Thyroid gland (tissue), 4 donors: ENCODE data around the gene ADGRG7. TPM values are rescaled to one million over a fixed set of nuclear protein-coding genes. Genes with fewer than 3 reads are reported as not detected.

Experiments
- DNase-seq, 2 donors: peaks; one replicate each; pipeline ENCODE4 v3.0.0-alpha.2; 2019
- H3K27ac ChIP-seq, 3 donors: fragments of 200-600 bp; sonication (generic); 1 replicate in 2 of 3; 2 replicates in 1 of 3; pipeline ENCODE4 v1.5.1; 2016 to 2019; ENCODE audit warnings: mild to moderate bottlenecking in 1 of 3, moderate library complexity in 1 of 3
- H3K27me3 ChIP-seq: fragments of 200-600 bp; sonication (generic); one replicate; pipeline ENCODE4 v1.5.1; 2019
- H3K36me3 ChIP-seq, 2 donors: fragments of 200-600 bp; sonication (generic); one replicate each; pipeline ENCODE4 v1.5.1; 2016 to 2019
- H3K4me1 ChIP-seq, 2 donors: fragments of 200-600 bp; sonication (generic); one replicate each; pipeline ENCODE4 v1.5.1; 2017 to 2019
- H3K4me3 ChIP-seq, 3 donors: fragments of 200-600 bp; sonication (generic); replicated peaks in 1 of 3; 1 replicate in 2 of 3; 2 replicates in 1 of 3; pipeline ENCODE4 v1.5.1; 2016; ENCODE audit warnings: mild to moderate bottlenecking in 1 of 3
- H3K9me3 ChIP-seq: fragments of 200-600 bp; sonication (generic); one replicate; pipeline ENCODE4 v1.5.1; 2017
- CTCF ChIP-seq, 6 experiments: fragments of 200-600 bp in 3 of 6; fragments of 450-650 bp in 3 of 6; sonication (generic) in 3 of 6; IDR thresholded peaks; one replicate each; pipeline ENCODE4 v1.5.1; 2016 to 2019; ENCODE audit warnings: antibody characterized with exemption in 6 of 6, mild to moderate bottlenecking in 2 of 6, inconsistent platforms in 1 of 6, moderate library complexity in 1 of 6
- POLR2A ChIP-seq, 2 donors: fragments of 450-650 bp; IDR thresholded peaks; one replicate each; pipeline ENCODE4 v1.6.1; 2017; ENCODE audit warnings: antibody characterized with exemption in 2 of 2, mild to moderate bottlenecking in 2 of 2, moderate library complexity in 1 of 2
- WGBS, 2 donors: methylation state at CpG; one replicate each; pipeline ENCODE4 v1.1.5; 2017; 5-methylcytosine and 5-hydroxymethylcytosine counted together
- intact Hi-C: fragments of 100-400 bp; cut with DNase I; formaldehyde crosslinking; loops from one replicate; pipeline ENCODE4 v1.15.1; 2023
- total RNA-seq, 4 donors: library from RNA; depleted of rRNA; stranded (reverse); fragments of >200 nt; gene quantifications; one replicate each; pipeline ENCODE4 v1.2.3, GENCODE V29; 2016

The ADGRG7 gene
- not detected for total RNA-seq

GRCh38 chr3:100609305-100609704, at the start of gene ADGRG7:
Gene ADGRG7, plus strand, starts transcription at chr3:100609601. Its CDS starts 256 bp downstream, at chr3:100609857.
- no peaks in the 10 kb centered on the region for H3K9me3 ChIP-seq
- no peaks in the 10 kb centered on the region for H3K4me1 ChIP-seq
- no peak within 1 kb of the TSS for H3K4me3 ChIP-seq
- no peak within 1 kb of the TSS for H3K27ac ChIP-seq
- WGBS, 2 donors = 85 to 87% methylated on average over 2 of the region's 2 CpGs
- no peak for DNase-seq
- intact Hi-C loops = no loop called here
- TF ChIP-seq POLR2A (IDR thresholded peaks at IDR 0.05) (no peak), CTCF (IDR thresholded peaks at IDR 0.05) (no peak)
- no peaks in the 10 kb centered on the region for H3K27me3 ChIP-seq
- no peaks in the 10 kb centered on the region for H3K36me3 ChIP-seq

DNA sequence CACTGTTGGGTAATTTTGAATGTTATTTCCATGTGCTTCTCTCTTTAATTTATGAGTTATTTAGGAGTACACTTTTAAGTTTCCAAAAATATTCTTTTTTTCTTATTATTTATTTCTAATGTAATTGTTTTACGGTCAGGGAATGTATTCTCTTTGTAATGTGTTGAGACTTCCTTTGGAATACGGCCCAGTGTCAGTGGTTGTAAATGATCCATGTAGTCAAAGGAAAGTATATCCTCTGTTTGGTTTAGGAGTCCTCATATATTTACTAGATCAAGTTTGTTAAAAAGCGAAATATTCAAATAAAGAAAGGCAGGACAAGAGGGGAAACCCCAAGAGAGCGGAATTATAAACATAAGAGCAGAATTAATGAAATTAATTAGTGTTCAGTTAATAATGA, 49.0 kb upstream of the ADGRG7 start:
- no peak for DNase-seq
- Histone ChIP-seq H3K9me3 (no peaks in the 10 kb centered on the region), H3K36me3 (no peaks in the 10 kb centered on the region), H3K27me3 (no peaks in the 10 kb centered on the region), H3K27ac (no peak overlapping the region), H3K4me1 (no peaks in the 10 kb centered on the region), H3K4me3 (no peak overlapping the region)
- WGBS, 2 donors = 79 to 88% methylated on average over 4 of the region's 4 CpGs
- no peak for TF ChIP-seq CTCF (IDR thresholded peaks at IDR 0.05)
- intact Hi-C loops = no loop called here

DNA sequence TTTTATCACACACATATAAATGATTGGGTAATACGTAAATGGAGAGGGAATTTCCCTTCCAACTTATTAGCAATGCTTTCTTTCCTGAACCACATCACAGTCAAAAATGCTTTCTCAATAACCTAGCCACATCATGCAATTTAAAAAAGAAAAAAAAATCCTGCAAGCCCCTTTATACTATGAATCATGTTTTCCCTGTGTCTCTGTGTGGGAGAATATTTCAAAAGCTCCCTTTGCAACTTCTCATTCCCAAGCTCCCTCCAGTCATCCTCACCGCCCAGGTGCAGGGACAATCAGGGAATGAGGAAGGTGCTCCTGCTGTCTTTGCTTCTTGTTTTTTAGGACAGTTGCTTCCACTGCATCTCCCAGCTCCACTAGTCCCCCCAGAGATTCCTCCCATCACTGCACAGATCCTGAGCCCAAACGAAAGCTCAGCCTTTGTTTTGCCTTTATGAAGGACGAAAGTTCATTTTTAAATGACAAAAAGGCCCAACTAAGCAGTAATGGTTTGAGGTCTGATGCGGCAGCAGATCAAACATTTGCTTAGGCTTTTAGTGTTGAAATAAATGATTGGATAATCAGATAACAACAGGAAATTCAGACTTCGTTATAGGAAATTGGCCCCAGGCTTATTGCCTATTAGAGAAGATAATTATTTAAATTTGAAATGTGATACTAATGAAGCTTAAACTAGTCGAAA, 47.8 kb upstream of the ADGRG7 start:
- Histone ChIP-seq H3K4me1 (no peaks in the 10 kb centered on the region), H3K27ac (no peak overlapping the region), H3K36me3 (no peaks in the 10 kb centered on the region), H3K27me3 (no peaks in the 10 kb centered on the region), H3K9me3 (no peaks in the 10 kb centered on the region), H3K4me3 (no peak overlapping the region)
- no peak for DNase-seq
- TF ChIP-seq POLR2A (IDR thresholded peaks at IDR 0.05) = no peak
- no peak for TF ChIP-seq CTCF (IDR thresholded peaks at IDR 0.05)
- WGBS, 2 donors = 76 to 79% methylated on average over 7 of the region's 7 CpGs
- intact Hi-C loops = no loop called here

- Histone ChIP-seq H3K27me3 (no peaks in the 10 kb centered on the region), H3K4me3 (no peak overlapping the region), H3K27ac (no peak overlapping the region), H3K9me3 (no peaks in the 10 kb centered on the region), H3K4me1 (no peaks in the 10 kb centered on the region), H3K36me3 (no peaks in the 10 kb centered on the region)
- WGBS, 2 donors = 82 to 83% methylated on average over 4 of the region's 4 CpGs
- intact Hi-C loops = no loop called here
- no peak for DNase-seq
- TF ChIP-seq CTCF (IDR thresholded peaks at IDR 0.05) = no peak
- no peak for TF ChIP-seq POLR2A (IDR thresholded peaks at IDR 0.05)
These were observed 47.1 kb upstream of the ADGRG7 start for GRCh38 chr3:100562224-100562857.

DNA sequence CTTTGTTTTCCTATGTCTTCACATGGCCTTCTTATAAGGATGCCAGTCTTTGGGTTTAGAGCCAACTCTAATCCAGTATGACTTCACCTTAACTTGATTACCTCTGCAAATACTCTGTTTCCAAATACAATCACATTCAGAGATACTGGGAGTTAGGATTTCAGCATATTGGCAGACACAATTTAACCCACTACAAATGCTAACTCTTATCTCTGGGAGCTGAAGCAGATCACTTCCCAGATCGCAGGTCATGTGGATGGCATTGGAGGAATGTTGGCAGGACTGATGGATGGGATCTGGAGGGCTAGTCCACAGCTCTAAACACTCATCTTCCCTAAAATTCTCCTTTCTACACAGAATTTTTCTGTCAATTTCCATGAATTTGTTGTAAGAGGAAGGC, 46.2 kb upstream of the ADGRG7 start:
- intact Hi-C loops = no loop called here
- Histone ChIP-seq H3K27me3 (no peaks in the 10 kb centered on the region), H3K27ac (no peak overlapping the region), H3K36me3 (no peaks in the 10 kb centered on the region), H3K4me3 (no peak overlapping the region), H3K4me1 (no peaks in the 10 kb centered on the region), H3K9me3 (no peaks in the 10 kb centered on the region)
- no peak for TF ChIP-seq CTCF (IDR thresholded peaks at IDR 0.05)
- no peak for TF ChIP-seq POLR2A (IDR thresholded peaks at IDR 0.05)
- 74 to 77% methylated on average over 1 of the region's 1 CpG for WGBS, 2 donors
- DNase-seq = no peak
